ENCODE data around the gene NANOGP8. TPM values are rescaled to one million over a fixed set of nuclear protein-coding genes. Genes with fewer than 3 reads are reported as not detected.

NANOGP8 gene
- total RNA-seq, 1 donor from 2014 or later = 0.36 TPM

DNA sequence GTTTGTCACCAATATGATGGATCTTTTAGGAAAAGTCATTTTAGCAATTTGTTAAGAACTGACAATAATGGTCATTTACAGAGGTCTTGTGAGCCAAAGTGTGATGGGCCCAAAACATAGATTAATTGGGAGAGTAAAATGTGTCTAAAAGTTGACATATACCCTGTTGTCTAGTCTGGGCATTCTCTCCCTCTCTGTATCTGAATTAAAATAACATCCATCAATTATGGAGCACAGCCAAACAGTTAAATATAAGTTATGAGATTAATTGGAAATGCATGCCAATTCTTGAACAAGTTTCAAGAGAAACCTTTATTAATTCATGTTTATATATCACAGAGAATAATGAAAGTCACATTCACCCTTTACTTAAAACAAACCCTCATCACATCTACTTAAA is 13.6 kb upstream of the NANOGP8 start:
- DNase-seq (ENCODE audit: low spot score, unreplicated experiment) = no peak
- H3K9me3 Mint-ChIP-seq (ENCODE audit: low read depth) = peaks cover 4% of the 10 kb centered on the region
- no peak overlapping the region for H3K27ac Mint-ChIP-seq
- peaks cover 4% of the 10 kb centered on the region for H3K4me1 Mint-ChIP-seq (ENCODE audit: low read depth)
- H3K4me3 Mint-ChIP-seq (ENCODE audit: low read depth) = no peak overlapping the region
- no peaks in the 10 kb centered on the region for H3K27me3 Mint-ChIP-seq
- H3K36me3 Mint-ChIP-seq (ENCODE audit: insufficient read depth) = no peaks in the 10 kb centered on the region
- TF ChIP-seq, protein P1, sequence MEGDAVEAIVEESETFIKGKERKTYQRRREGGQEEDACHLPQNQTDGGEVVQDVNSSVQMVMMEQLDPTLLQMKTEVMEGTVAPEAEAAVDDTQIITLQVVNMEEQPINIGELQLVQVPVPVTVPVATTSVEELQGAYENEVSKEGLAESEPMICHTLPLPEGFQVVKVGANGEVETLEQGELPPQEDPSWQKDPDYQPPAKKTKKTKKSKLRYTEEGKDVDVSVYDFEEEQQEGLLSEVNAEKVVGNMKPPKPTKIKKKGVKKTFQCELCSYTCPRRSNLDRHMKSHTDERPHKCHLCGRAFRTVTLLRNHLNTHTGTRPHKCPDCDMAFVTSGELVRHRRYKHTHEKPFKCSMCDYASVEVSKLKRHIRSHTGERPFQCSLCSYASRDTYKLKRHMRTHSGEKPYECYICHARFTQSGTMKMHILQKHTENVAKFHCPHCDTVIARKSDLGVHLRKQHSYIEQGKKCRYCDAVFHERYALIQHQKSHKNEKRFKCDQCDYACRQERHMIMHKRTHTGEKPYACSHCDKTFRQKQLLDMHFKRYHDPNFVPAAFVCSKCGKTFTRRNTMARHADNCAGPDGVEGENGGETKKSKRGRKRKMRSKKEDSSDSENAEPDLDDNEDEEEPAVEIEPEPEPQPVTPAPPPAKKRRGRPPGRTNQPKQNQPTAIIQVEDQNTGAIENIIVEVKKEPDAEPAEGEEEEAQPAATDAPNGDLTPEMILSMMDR (IDR thresholded peaks at IDR 0.05; ENCODE audit: unreplicated experiment) = no peak

DNA sequence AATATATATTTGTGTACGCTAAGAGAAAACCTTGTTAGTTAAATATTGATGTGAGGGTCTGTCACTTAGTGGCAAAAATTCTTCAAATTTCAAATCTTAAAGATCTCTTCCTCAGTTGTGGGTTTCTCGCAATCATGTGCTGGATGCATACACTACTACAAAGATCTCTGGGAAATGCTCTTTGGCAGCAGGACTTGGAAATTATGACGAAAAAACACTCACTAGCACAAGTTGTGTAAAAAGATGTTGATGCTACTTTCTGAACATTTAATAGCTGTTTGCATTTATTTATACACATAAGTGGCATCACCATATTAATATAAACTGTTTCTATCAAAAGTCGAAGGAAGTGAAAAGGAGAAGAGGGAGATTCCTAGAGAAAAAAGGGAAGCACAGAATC is 10.8 kb upstream of the NANOGP8 start:
- H3K4me1 Mint-ChIP-seq (ENCODE audit: low read depth) = peaks cover 1% of the 10 kb centered on the region
- H3K27ac Mint-ChIP-seq = no peak overlapping the region
- no peaks in the 10 kb centered on the region for H3K27me3 Mint-ChIP-seq
- peaks cover 9% of the 10 kb centered on the region for H3K9me3 Mint-ChIP-seq (ENCODE audit: low read depth)
- no peak overlapping the region for H3K4me3 Mint-ChIP-seq (ENCODE audit: low read depth)
- TF ChIP-seq, protein P1 (IDR thresholded peaks at IDR 0.05; ENCODE audit: unreplicated experiment) = no peak
- no peak for DNase-seq (ENCODE audit: low spot score, unreplicated experiment)
- H3K36me3 Mint-ChIP-seq (ENCODE audit: insufficient read depth) = peaks cover 5% of the 10 kb centered on the region

DNA sequence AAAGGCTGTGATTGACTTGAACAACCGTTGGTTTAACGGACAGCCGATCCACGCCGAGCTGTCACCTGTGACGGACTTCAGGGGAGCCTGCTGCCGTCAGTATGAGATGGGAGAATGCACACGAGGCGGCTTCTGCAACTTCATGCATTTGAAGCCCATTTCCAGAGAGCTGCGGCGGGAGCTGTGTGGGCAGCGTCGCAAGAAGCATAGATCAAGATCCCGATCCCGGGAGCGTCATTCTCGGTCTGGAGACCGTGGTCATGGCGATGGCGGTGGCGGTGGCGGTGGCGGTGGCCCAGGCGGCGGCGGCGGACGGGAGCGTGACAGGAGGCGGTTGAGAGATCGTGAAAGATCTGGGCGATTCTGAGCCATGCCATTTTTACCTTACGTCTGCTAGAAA is 7.8 kb upstream of the NANOGP8 start:
- Mint-ChIP-seq H3K4me3 (ENCODE audit: low read depth) (no peak overlapping the region), H3K36me3 (ENCODE audit: insufficient read depth) (peaks cover 5% of the 10 kb centered on the region), H3K4me1 (ENCODE audit: low read depth) (peaks cover 4% of the 10 kb centered on the region), H3K9me3 (ENCODE audit: low read depth) (peaks cover 6% of the 10 kb centered on the region), H3K27ac (no peak overlapping the region), H3K27me3 (no peaks in the 10 kb centered on the region)
- TF ChIP-seq, protein P1 (IDR thresholded peaks at IDR 0.05; ENCODE audit: unreplicated experiment) = no peak
- no peak for DNase-seq (ENCODE audit: low spot score, unreplicated experiment)

DNA sequence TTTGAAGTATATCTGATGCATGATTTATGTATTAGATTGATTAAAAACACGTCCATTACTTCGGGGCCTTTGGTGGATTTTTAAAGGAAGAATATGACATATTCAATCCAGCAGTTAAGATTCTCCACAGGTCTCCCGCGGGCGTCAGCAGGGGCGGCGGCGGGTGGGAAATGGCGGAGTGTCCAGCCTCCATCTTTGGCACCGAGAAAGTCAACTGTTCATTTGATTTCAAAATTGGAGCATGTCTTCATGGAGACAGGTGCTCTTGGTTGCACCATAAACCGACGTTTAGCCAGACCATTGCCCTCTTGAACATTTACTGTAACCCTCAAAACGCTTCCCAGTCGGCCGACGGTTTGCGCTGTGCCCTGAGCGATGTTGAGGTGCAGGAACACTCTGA is 7.2 kb upstream of the NANOGP8 start:
- H3K4me1 Mint-ChIP-seq (ENCODE audit: low read depth) = peaks cover 4% of the 10 kb centered on the region
- TF ChIP-seq, protein P1 (IDR thresholded peaks at IDR 0.05; ENCODE audit: unreplicated experiment) = no peak
- H3K36me3 Mint-ChIP-seq (ENCODE audit: insufficient read depth) = peaks cover 5% of the 10 kb centered on the region
- H3K27me3 Mint-ChIP-seq = no peaks in the 10 kb centered on the region
- H3K9me3 Mint-ChIP-seq (ENCODE audit: low read depth) = peaks cover 5% of the 10 kb centered on the region
- no peak overlapping the region for H3K27ac Mint-ChIP-seq
- DNase-seq (ENCODE audit: low spot score, unreplicated experiment) = no peak
- H3K4me3 Mint-ChIP-seq (ENCODE audit: low read depth) = no peak overlapping the region

DNA sequence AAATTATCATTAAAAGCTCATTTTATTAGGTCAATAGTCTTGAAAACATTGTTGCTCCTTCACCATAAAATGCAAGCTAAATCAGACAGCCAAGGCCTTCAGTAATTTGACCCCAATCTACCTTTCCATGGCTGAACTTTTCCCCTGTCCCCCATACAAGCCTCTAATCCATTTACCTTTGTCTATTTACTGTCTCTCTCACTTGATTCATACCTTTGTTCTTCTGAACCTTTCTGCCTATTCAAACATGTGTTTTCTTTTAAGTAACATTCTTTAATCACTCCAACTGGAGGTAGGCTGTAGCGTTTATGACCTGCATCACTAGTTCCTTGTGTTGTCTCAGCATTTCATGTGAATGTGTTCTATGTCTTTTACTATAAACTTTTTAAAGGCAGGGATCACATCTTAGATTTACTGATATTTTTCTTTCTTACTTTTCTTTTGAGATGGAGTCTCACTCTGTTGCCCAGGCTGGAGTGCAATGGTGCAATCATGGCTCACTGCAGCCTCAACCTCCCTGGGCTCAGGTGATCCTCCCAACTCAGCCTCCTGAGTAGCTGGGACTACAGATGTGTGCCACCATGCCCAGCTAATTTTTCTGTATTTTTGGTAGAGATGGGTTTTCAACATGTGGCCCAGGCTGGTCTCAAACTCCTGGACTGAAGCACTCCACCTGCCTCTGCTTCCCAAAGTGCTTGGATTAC is 5.2 kb upstream of the NANOGP8 start:
- DNase-seq (ENCODE audit: low spot score, unreplicated experiment) = no peak
- H3K4me3 Mint-ChIP-seq (ENCODE audit: low read depth) = no peak overlapping the region
- H3K4me1 Mint-ChIP-seq (ENCODE audit: low read depth) = peaks cover 9% of the 10 kb centered on the region
- H3K36me3 Mint-ChIP-seq (ENCODE audit: insufficient read depth) = peaks cover 5% of the 10 kb centered on the region
- TF ChIP-seq, protein P1 (IDR thresholded peaks at IDR 0.05; ENCODE audit: unreplicated experiment) = no peak
- peaks cover 5% of the 10 kb centered on the region for H3K9me3 Mint-ChIP-seq (ENCODE audit: low read depth)
- no peak overlapping the region for H3K27ac Mint-ChIP-seq
- H3K27me3 Mint-ChIP-seq = no peaks in the 10 kb centered on the region

Data from progenitor cell of endocrine pancreas (in vitro differentiated cells).